DMS 273 (cell line): Measurements from ENCODE around the gene ARHGEF40.

Source experiments
- DNase-seq: peaks from one replicate; lab custom pipeline; 2025; ENCODE audit not compliant: unreplicated experiment; lab: John Stamatoyannopoulos, UW

ARHGEF40 gene

GRCh38 chr14:21058903-21059302, 11.2 kb upstream of the ARHGEF40 start:
- DNase-seq, result no peak

- no peak for DNase-seq
Observed at GRCh38 chr14:21059842-21060613, 10.1 kb upstream of the ARHGEF40 start.

GRCh38 chr14:21060614-21061346, 9.3 kb upstream of the ARHGEF40 start:
- no peak for DNase-seq

DNA sequence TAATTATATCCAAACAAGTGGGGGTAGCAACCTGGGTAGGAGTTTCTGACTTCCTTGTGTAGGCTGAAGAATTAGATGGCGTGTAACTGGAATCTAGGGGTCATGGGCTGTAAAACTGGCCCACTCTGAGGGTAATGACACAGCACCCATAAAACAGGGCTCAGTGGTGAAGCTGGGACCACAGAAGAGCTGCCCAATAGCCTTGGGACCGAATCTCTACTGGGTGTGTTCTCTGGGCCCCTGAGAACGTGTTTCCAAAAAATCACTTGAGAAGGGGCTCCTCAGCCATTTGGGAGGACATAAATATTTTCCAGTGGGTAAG, 8.8 kb upstream of the ARHGEF40 start:
- no peak for DNase-seq

DNA sequence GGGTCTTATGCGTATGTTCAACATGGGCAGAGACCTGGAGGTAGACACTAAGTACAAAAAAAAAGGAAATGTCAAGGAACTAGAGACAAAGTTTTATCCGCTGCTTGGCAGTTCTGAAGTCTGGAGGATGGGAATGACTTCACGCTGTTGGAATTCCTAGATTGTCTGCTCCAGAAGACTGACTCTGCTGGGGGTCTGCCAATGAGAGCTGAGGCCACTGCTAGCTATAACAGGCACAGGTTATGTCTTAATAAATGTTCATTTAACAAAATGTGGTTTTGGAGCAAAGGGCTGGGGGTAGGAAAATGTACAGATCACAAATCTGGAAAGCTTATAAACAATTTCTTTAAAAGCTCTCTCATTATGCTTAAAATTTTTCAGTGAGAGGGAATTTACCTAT, 6.6 kb upstream of the ARHGEF40 start:
- no peak for DNase-seq

- DNase-seq, result peak; percentile 62
Observed at GRCh38 chr14:21066882-21067502, 3.1 kb upstream of the ARHGEF40 start.

GRCh38 chr14:21068521-21069387, 1.4 kb upstream of the ARHGEF40 start:
- DNase-seq, result peak; percentile 88

GRCh38 chr14:21069388-21070082, 569 bp upstream of the ARHGEF40 start:
- peak; percentile 68 for DNase-seq

GRCh38 chr14:21070610-21071224, 613 bp downstream of the ARHGEF40 start:
- DNase-seq, result peak; percentile 59

DNA sequence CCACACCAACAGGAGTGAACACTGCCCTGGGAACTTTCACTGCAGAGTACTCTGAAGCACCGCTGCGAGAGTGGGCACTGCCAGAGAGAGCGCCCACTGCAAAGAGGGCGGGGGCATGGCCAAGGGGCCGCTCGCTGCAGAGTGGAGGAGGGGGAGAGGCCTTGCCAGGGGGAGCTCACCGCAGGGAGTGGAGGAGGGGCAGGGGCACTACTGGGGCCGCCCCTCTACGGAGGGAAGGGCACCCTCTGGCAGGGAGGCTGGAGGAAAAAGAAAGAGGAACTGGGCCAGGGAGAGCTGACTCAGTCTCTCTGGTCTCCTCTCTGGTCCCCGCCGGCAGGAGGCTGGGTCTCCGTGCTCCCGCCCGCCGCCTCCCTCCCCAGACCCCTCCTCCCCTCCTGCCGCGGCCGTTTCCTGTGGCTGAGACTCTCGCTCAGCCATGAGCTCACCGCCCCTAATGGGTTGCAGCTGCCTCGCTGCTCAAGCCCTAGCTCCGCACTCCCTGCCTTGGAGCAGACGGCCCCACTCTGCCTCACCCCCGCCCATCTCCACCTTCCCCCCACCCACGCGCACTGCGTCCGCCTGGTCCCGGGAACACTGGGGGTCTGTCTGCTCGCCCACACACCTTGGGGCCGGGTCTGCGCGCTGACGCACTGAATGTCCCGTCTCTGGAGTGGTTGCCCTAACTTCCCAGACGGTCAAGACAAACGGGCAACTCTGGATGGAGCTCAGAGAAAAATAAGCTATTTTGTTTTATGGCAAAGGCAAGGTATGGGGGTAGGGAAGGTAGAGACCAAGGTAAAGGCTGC, 1.3 kb downstream of the ARHGEF40 start:
- peak; percentile 91 for DNase-seq

DNA sequence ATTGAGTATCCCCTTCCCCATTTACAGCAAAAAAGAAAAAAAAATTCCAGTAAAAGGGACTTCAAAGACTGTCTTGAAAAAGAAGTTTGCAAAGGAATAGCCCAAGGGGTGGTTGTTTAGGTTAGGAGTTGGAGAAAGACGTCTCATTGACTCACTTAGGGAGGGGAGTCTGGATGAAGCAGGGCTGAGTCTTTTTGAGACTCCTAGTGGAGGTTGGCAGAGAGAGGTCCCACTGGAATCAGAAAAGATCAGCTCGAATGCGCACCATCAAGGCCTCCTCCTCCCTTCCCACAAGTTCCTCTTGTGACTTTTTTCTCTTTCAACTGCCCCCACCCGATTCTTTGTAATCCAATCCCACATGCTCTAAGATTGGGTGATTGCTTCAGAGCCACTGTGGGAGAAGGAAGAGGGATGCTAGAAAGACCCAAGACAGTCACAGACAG, 1.9 kb downstream of the ARHGEF40 start:
- peak; percentile 30 for DNase-seq

- DNase-seq, result no peak
Observed at GRCh38 chr14:21072781-21073339, 2.8 kb downstream of the ARHGEF40 start.

DNA sequence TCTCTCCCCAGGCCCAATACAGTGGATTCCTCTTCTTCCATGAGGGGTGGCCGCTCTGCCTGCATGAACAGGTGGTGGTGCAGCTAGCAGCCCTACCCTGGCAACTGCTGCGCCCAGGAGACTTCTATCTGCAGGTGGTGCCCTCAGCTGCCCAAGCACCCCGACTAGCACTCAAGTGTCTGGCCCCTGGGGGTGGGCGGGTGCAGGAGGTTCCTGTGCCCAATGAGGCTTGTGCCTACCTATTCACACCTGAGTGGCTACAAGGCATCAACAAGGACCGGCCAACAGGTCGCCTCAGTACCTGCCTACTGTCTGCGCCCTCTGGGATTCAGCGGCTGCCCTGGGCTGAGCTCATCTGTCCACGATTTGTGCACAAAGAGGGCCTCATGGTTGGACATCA, 3.8 kb downstream of the ARHGEF40 start:
- DNase-seq, result no peak

DNA sequence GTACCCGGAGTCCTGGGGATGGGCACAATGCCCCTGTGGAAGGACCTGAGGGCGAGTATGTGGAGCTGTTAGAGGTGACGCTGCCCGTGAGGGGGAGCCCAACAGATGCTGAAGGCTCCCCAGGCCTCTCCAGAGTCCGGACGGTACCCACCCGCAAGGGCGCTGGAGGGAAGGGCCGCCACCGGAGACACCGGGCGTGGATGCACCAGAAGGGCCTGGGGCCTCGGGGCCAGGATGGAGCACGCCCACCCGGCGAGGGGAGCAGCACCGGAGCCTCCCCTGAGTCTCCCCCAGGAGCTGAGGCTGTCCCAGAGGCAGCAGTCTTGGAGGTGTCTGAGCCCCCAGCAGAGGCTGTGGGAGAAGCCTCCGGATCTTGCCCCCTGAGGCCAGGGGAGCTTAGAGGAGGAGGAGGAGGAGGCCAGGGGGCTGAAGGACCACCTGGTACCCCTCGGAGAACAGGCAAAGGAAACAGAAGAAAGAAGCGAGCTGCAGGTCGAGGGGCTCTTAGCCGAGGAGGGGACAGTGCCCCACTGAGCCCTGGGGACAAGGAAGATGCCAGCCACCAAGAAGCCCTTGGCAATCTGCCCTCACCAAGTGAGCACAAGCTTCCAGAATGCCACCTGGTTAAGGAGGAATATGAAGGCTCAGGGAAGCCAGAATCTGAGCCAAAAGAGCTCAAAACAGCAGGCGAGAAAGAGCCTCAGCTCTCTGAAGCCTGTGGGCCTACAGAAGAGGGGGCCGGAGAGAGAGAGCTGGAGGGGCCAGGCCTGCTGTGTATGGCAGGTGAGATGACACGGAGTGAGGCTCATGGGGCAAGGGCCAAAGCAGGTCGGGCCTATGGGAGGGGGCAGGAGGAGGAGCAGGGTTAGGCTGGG, 4.5 kb downstream of the ARHGEF40 start:
- peak; percentile 18 for DNase-seq

GRCh38 chr14:21075719-21076437, 5.8 kb downstream of the ARHGEF40 start:
- DNase-seq, result peak; percentile 17

- DNase-seq, result no peak
Observed at GRCh38 chr14:21077672-21078071, 7.6 kb downstream of the ARHGEF40 start.

GRCh38 chr14:21078287-21078686, 8.2 kb downstream of the ARHGEF40 start:
- DNase-seq, result no peak
